IMR-90 (cell line): ENCODE data around the gene CDC42BPA. TPM values are rescaled to one million over a fixed set of nuclear protein-coding genes. Genes with fewer than 3 reads are reported as not detected.

Source experiments
- ATAC-seq: fragments of 200-7000 bp; cut with Tn5 transposase; 2 replicates; pipeline ENCODE4 v1.9.1; 2020; ENCODE audit warnings: low read depth, mild to moderate bottlenecking, moderate library complexity
- Bru-seq: library from RNA; stranded (reverse); fragments of 400-500 nt; gene quantifications from one replicate; lab custom pipeline; 2021; lab: Mats Ljungman, UMichigan
- BruChase-seq, 2 experiments: library from RNA; stranded (reverse); fragments of 400-500 nt; gene quantifications; one replicate each; lab custom pipeline; 2021; lab: Mats Ljungman, UMichigan
- BruUV-seq: library from RNA; stranded (reverse); fragments of 400-500 nt; replicated peaks from 2 replicates; lab custom pipeline; 2021; lab: Mats Ljungman, UMichigan
- CTCF ChIA-PET: fragments of 300-600 bp; formaldehyde crosslinking; extraction: SDS; loops from one replicate; lab custom pipeline; 2021; ENCODE audit warnings: antibody characterized with exemption; lab: Yijun Ruan, JAX
- POLR2A ChIA-PET: fragments of 300-600 bp; sonication (Branson Sonifier 250); formaldehyde crosslinking; loops from one replicate; lab custom pipeline; 2022; ENCODE audit warnings: antibody characterized with exemption; ENCODE audit not compliant: unreplicated experiment; lab: Charles Lee
- DNase-seq: peaks from one replicate; pipeline ENCODE4 v3.0.0; 2013
- H2AFZ ChIP-seq: replicated peaks from 2 replicates; pipeline ENCODE3; 2013; ENCODE audit warnings: low read length, mild to moderate bottlenecking; ENCODE audit not compliant: poor library complexity
- H2AK5ac ChIP-seq: 2 replicates; pipeline ENCODE4 v1.6.1; 2013; ENCODE audit warnings: low read depth, low read length, inconsistent platforms
- H2AK9ac ChIP-seq: replicated peaks from 2 replicates; pipeline ENCODE3; 2013; ENCODE audit warnings: mild to moderate bottlenecking, low read depth, low read length, moderate library complexity; ENCODE audit not compliant: poor library complexity
- H2BK120ac ChIP-seq: 2 replicates; pipeline ENCODE4 v1.6.1; 2013; ENCODE audit warnings: low read depth, low read length, inconsistent platforms
- H2BK15ac ChIP-seq: 3 replicates; pipeline ENCODE4 v1.6.1; 2013; ENCODE audit warnings: low read depth, low read length, inconsistent platforms
- H2BK20ac ChIP-seq: 2 replicates; pipeline ENCODE4 v1.6.1; 2013; ENCODE audit warnings: low read depth, mild to moderate bottlenecking, inconsistent platforms, low read length, moderate library complexity
- H2BK5ac ChIP-seq: 2 replicates; pipeline ENCODE4 v1.6.1; 2013; ENCODE audit warnings: mild to moderate bottlenecking, low read depth, low read length, inconsistent platforms; ENCODE audit not compliant: poor library complexity, severe bottlenecking
- H3K14ac ChIP-seq: replicated peaks from 2 replicates; pipeline ENCODE4 v1.6.1; 2013; ENCODE audit warnings: low read depth, low read length, inconsistent platforms
- H3K18ac ChIP-seq: 2 replicates; pipeline ENCODE4 v1.6.1; 2013; ENCODE audit warnings: low read depth, low read length, control low read depth
- H3K23ac ChIP-seq: 2 replicates; pipeline ENCODE4 v1.6.1; 2013; ENCODE audit warnings: low read depth, low read length, inconsistent platforms
- H3K27ac ChIP-seq: 2 replicates; pipeline ENCODE4 v1.5.1; 2013; ENCODE audit warnings: mild to moderate bottlenecking, control low read depth, low read length; ENCODE audit not compliant: insufficient read depth
- H3K27me3 ChIP-seq: 2 replicates; pipeline ENCODE4 v1.6.1; 2013; ENCODE audit warnings: low read length; ENCODE audit not compliant: control insufficient read depth, insufficient read depth
- H3K36me3 ChIP-seq: 2 replicates; pipeline ENCODE4 v1.6.1; 2013; ENCODE audit warnings: low read length, mixed read lengths; ENCODE audit not compliant: control insufficient read depth, insufficient read depth
- H3K4ac ChIP-seq: 2 replicates; pipeline ENCODE4 v1.6.1; 2013; ENCODE audit warnings: low read depth, low read length, inconsistent platforms
- H3K4me1 ChIP-seq: 2 replicates; pipeline ENCODE4 v1.6.1; 2013; ENCODE audit warnings: low read length, mixed read lengths; ENCODE audit not compliant: control insufficient read depth, insufficient read depth
- H3K4me2 ChIP-seq: 2 replicates; pipeline ENCODE4 v1.6.1; 2013; ENCODE audit warnings: low read depth, mild to moderate bottlenecking, control low read depth, low read length, moderate library complexity
- H3K4me3 ChIP-seq: 2 replicates; pipeline ENCODE4 v1.5.1; 2013; ENCODE audit warnings: low read depth, mild to moderate bottlenecking, control low read depth, low read length, moderate library complexity; ENCODE audit not compliant: insufficient read depth
- H3K56ac ChIP-seq: 2 replicates; pipeline ENCODE4 v1.6.1; 2013; ENCODE audit warnings: low read length, inconsistent platforms; ENCODE audit not compliant: insufficient read depth; ENCODE audit errors: extremely low read depth
- H3K79me1 ChIP-seq, 2 experiments: 2 replicates each; pipeline ENCODE4 v1.6.1; 2013; ENCODE audit warnings: low read length in 2 of 2, inconsistent platforms in 1 of 2, low read depth in 1 of 2
- H3K9ac ChIP-seq: 2 replicates; pipeline ENCODE4 v1.6.1; 2013; ENCODE audit warnings: low read depth, low read length, control low read depth
- H3K9me1 ChIP-seq: 2 replicates; pipeline ENCODE4 v1.6.1; 2013; ENCODE audit warnings: low read length, inconsistent platforms; ENCODE audit not compliant: insufficient read depth
- H3K9me3 ChIP-seq: 2 replicates; pipeline ENCODE4 v1.6.1; 2013; ENCODE audit warnings: low read length; ENCODE audit not compliant: control insufficient read depth, insufficient read depth
- H4K20me1 ChIP-seq: 2 replicates; pipeline ENCODE4 v1.6.1; 2013; ENCODE audit warnings: low read length, inconsistent platforms; ENCODE audit not compliant: insufficient read depth
- H4K5ac ChIP-seq: 2 replicates; pipeline ENCODE4 v1.6.1; 2013; ENCODE audit warnings: mild to moderate bottlenecking, low read depth, low read length, control low read depth
- H4K8ac ChIP-seq, 2 experiments: 2 replicates each; pipeline ENCODE4 v1.6.1; 2013; ENCODE audit warnings: low read depth in 2 of 2, low read length in 2 of 2, control low read depth in 1 of 2, inconsistent platforms in 1 of 2
- H4K91ac ChIP-seq: 2 replicates; pipeline ENCODE4 v1.6.1; 2013; ENCODE audit warnings: low read depth, low read length, inconsistent platforms; ENCODE audit not compliant: insufficient read depth
- CHD1 ChIP-seq: IDR thresholded peaks from 2 replicates; pipeline ENCODE4 v1.6.1; 2012; ENCODE audit warnings: low read depth, low read length, improper control_type of control experiment
- MAZ ChIP-seq: IDR thresholded peaks from 2 replicates; pipeline ENCODE4 v1.6.1; 2012; ENCODE audit warnings: low read depth, mild to moderate bottlenecking, low read length, improper control_type of control experiment, moderate library complexity, borderline replicate concordance
- MXI1 ChIP-seq: IDR thresholded peaks from 2 replicates; pipeline ENCODE4 v1.6.1; 2012; ENCODE audit warnings: low read depth, mild to moderate bottlenecking, low read length, moderate library complexity, borderline replicate concordance
- RAD21 ChIP-seq: IDR thresholded peaks from 2 replicates; pipeline ENCODE4 v1.6.1; 2012; ENCODE audit warnings: low read length, improper control_type of control experiment
- SMC3 ChIP-seq: fragments of 150-350 bp; IDR thresholded peaks from 2 replicates; pipeline ENCODE4 v1.6.1; 2016; ENCODE audit warnings: low read depth, mild to moderate bottlenecking, antibody characterized with exemption, low read length, moderate library complexity
- WGBS, 2 experiments: methylation state at CpG; one replicate each; pipeline versions ENCODE4 v1.1.5 to v1.1.7; 2013; ENCODE audit warnings: missing lambda C conversion rate in 2 of 2; ENCODE audit not compliant: insufficient read length in 1 of 2; ENCODE audit errors: extremely low coverage in 2 of 2; 5-methylcytosine and 5-hydroxymethylcytosine counted together
- dilution Hi-C: fragments of 300-500 bp; cut with HindIII; formaldehyde crosslinking; loops from one replicate; pipeline ENCODE4 v1.14.3; 2018; ENCODE audit warnings: low sequenced_read_pairs; ENCODE audit not compliant: unreplicated experiment
- in situ Hi-C: fragments of 300-500 bp; cut with MboI; formaldehyde crosslinking; loops from 3 replicates; pipeline ENCODE4 v1.14.3; 2019; ENCODE audit warnings: low sequenced_read_pairs, inconsistent platforms, mixed read lengths
- intact Hi-C: fragments of 100-400 bp; cut with micrococcal nuclease; formaldehyde crosslinking; loops from 2 replicates; pipeline ENCODE4 v1.10.0; 2022
- long read RNA-seq: library from polyadenylated mRNA; unstranded; transcript quantifications from one replicate; pipeline ENCODE4 v2.0.0, GENCODE V29; 2021; ENCODE audit not compliant: unreplicated experiment
- polyA plus RNA-seq, 3 experiments: library from polyadenylated mRNA; depleted of rRNA; stranded (reverse); fragments of >200 nt; gene quantifications; 2 replicates each; pipeline ENCODE4 v1.2.3, GENCODE V29; 2012; ENCODE audit warnings: low replicate concordance in 1 of 3
- total RNA-seq: library from RNA; depleted of rRNA; stranded (reverse); fragments of >200 nt; gene quantifications from 2 replicates; pipeline ENCODE4 v1.2.3, GENCODE V29; 2012; rRNA removed
- TF ChIP-seq, protein P1 (sequence below): fragments of 150-350 bp; IDR thresholded peaks from 2 replicates; pipeline ENCODE4 v1.6.1; 2017; ENCODE audit warnings: mild to moderate bottlenecking, antibody characterized with exemption, low read length, low read depth
- TF ChIP-seq, protein P2 (sequence below): fragments of 150-350 bp; IDR thresholded peaks from 2 replicates; pipeline ENCODE4 v1.6.1; 2016; ENCODE audit warnings: low read depth, mild to moderate bottlenecking, low read length, moderate library complexity, borderline replicate concordance

The CDC42BPA gene, protein sequence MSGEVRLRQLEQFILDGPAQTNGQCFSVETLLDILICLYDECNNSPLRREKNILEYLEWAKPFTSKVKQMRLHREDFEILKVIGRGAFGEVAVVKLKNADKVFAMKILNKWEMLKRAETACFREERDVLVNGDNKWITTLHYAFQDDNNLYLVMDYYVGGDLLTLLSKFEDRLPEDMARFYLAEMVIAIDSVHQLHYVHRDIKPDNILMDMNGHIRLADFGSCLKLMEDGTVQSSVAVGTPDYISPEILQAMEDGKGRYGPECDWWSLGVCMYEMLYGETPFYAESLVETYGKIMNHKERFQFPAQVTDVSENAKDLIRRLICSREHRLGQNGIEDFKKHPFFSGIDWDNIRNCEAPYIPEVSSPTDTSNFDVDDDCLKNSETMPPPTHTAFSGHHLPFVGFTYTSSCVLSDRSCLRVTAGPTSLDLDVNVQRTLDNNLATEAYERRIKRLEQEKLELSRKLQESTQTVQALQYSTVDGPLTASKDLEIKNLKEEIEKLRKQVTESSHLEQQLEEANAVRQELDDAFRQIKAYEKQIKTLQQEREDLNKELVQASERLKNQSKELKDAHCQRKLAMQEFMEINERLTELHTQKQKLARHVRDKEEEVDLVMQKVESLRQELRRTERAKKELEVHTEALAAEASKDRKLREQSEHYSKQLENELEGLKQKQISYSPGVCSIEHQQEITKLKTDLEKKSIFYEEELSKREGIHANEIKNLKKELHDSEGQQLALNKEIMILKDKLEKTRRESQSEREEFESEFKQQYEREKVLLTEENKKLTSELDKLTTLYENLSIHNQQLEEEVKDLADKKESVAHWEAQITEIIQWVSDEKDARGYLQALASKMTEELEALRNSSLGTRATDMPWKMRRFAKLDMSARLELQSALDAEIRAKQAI (N-terminal part only)
- 27.8 and 36.4 TPM in 2 replicates for total RNA-seq
- polyA plus RNA-seq (2012; rRNA removed) = 7.7 and 9.4 TPM in 2 replicates
- 2.8 and 4.1 TPM in 2 replicates for polyA plus RNA-seq (2012; cell fraction: cytosol; rRNA removed)
- 8.9 and 19.7 TPM in 2 replicates for polyA plus RNA-seq (2012; cell fraction: nucleus; rRNA removed; ENCODE audit: low replicate concordance)
- percentile 90 among the genes with signal in this experiment for Bru-seq, nascent RNA
- BruChase-seq, experiment 1, labeled RNA remaining after a 6-hour chase = percentile 82 among the genes with signal in this experiment
- BruChase-seq, experiment 2, labeled RNA remaining after a 2-hour chase = percentile 83 among the genes with signal in this experiment
- long read RNA-seq, partial matches to known transcripts = 68 of 85 reads
- long read RNA-seq, other reads (novel, unspliced or antisense) = 16 of 85 reads

DNA sequence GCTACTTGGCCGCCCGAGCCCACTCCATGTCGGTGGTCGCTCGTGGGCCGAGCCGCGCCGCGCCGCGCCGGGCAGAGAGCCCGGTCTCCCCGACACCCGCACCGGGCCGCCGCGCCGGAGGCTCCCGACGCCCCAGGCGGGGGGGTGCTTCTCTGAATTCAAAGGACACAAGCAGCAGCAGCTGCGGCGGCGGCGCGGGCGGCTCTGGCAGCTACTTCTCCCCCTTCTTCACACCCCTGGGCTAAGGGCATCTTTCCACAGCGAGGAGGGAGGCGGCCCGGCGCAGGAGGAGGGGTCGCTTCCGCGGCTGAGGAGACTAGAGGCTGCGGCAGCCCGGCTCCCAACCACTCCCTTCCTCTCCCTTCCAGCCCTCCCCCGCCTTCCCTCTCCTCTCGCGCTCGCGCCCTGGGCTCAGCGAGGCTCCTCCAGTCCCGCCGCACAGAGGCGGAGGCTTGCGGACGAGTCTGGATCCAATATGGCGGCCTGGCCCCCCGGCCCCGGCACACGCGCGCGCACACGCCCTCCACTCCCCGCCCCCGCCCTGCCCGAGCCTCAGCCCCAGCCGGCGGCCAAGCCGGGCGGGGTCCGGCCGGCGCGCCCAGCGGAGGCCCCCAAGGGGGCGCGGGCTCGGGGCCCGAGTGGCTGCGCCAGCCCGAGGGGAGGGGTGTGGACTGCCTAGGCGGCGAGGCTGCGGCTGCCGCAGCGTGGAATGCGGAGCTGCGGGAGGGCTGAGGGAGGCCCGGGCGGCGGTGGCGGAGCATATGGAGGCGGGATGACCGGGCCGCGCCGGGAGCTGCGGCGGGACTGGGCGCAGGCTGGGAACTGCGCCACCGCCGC, at the start of gene CDC42BPA:
CDC42BPA (minus strand) TSS at position 477 of the 837 bp plus-strand sequence. CDS start 1,310 bp downstream, outside the sequence.
- Histone ChIP-seq H3K14ac (peak within 1 kb of the TSS; percentile 91), H3K18ac (peak within 1 kb of the TSS; percentile 71), H3K36me3 (no peaks in the 10 kb centered on the region), H4K91ac (peak within 1 kb of the TSS; percentile 90), H2AK5ac (peak within 1 kb of the TSS; percentile 38; the same call in 1 of the 2 replicates), H4K8ac (peak within 1 kb of the TSS; percentile 76 to 91), H4K5ac (peak within 1 kb of the TSS; percentile 78), H3K4me2 (peak within 1 kb of the TSS; percentile 92), H3K4me3 (peak within 1 kb of the TSS; percentile 89), H3K27me3 (no peaks in the 10 kb centered on the region), H2BK120ac (peak within 1 kb of the TSS; percentile 77), H3K9ac (peak within 1 kb of the TSS; percentile 78), H2AFZ (peak within 1 kb of the TSS; percentile 90), H3K4me1 (no peaks in the 10 kb centered on the region), H3K9me1 (no peaks in the 10 kb centered on the region), H3K79me1 (0 out of 4 replicates have a peak, but pooled peaks cover 0 to 3% of the 10 kb centered on the region in 2 experiments), H2AK9ac (peak within 1 kb of the TSS; percentile 93), H4K20me1 (peaks cover 7% of the 10 kb centered on the region; the same call in 1 of the 2 replicates), H3K9me3 (no peaks in the 10 kb centered on the region), H2BK15ac (peak within 1 kb of the TSS; percentile 55; the same call in 1 of the 3 replicates), H3K27ac (peak within 1 kb of the TSS; percentile 86), H2BK5ac (peak within 1 kb of the TSS; percentile 79), H3K23ac (peak within 1 kb of the TSS; percentile 97), H3K4ac (peak within 1 kb of the TSS; percentile 83), H2BK20ac (0 out of 2 replicates have a peak within 1 kb of the TSS, but pooled peaks have one; percentile 2), H3K56ac (peak within 1 kb of the TSS; percentile 89)
- TSS peak; percentile 73 for BruUV-seq
- ChIA-PET CTCF (interaction anchor here (0.5 kb wide), 1 partner anchor 381 kb away, joined by 3 read pairs; no protein-coding TSS in a partner anchor), POLR2A (no interaction called here)
- peak; percentile 87 for DNase-seq
- WGBS, 2 experiments = 0% methylated on average over 7 of the region's 98 CpGs; no CpG with 5 or more reads in 1 of the 2 experiments
- ATAC-seq = peak; percentile 90
- intact Hi-C loops = loop anchor here (1.0 to 10.0 kb wide), 2 partner anchors 114 to 403 kb away; no protein-coding TSS in a partner anchor
- TF ChIP-seq CHD1 (0 out of 2 replicates have a peak, but pooled peaks have one; percentile 23), RAD21 (no peak), MAZ (peak; percentile 80; the same call in 1 of the 2 replicates), MXI1 (0 out of 2 replicates have a peak, but pooled peaks have one; percentile 17), SMC3 (no peak)
- TF ChIP-seq, protein P1, sequence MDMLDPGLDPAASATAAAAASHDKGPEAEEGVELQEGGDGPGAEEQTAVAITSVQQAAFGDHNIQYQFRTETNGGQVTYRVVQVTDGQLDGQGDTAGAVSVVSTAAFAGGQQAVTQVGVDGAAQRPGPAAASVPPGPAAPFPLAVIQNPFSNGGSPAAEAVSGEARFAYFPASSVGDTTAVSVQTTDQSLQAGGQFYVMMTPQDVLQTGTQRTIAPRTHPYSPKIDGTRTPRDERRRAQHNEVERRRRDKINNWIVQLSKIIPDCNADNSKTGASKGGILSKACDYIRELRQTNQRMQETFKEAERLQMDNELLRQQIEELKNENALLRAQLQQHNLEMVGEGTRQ = no peak
- TF ChIP-seq, protein P2, sequence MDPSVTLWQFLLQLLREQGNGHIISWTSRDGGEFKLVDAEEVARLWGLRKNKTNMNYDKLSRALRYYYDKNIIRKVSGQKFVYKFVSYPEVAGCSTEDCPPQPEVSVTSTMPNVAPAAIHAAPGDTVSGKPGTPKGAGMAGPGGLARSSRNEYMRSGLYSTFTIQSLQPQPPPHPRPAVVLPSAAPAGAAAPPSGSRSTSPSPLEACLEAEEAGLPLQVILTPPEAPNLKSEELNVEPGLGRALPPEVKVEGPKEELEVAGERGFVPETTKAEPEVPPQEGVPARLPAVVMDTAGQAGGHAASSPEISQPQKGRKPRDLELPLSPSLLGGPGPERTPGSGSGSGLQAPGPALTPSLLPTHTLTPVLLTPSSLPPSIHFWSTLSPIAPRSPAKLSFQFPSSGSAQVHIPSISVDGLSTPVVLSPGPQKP = no peak
- dilution Hi-C loops = no loop called here
- in situ Hi-C loops = no loop called here
